BLaER1 (cell line): ENCODE measurements around the gene MRPL10.
A peak's percentile ranks its signal among the peaks of the same experiment; 100 is the strongest.

Source experiments
- H3K27ac ChIP-seq: shearing (Covaris generic); formaldehyde crosslinking; 2 replicates; pipeline ENCODE4 v1.8.1; 2022
- H3K27me3 ChIP-seq: shearing (Covaris generic); formaldehyde crosslinking; 2 replicates; pipeline ENCODE4 v1.8.1; 2022
- H3K36me3 ChIP-seq: shearing (Covaris generic); formaldehyde crosslinking; 2 replicates; pipeline ENCODE4 v1.8.1; 2022
- H3K4me1 ChIP-seq: shearing (Covaris generic); formaldehyde crosslinking; 2 replicates; pipeline ENCODE4 v1.8.1; 2022
- H3K4me2 ChIP-seq: shearing (Covaris generic); formaldehyde crosslinking; 2 replicates; pipeline ENCODE4 v1.8.1; 2022
- H3K4me3 ChIP-seq: shearing (Covaris generic); formaldehyde crosslinking; 2 replicates; pipeline ENCODE4 v1.8.1; 2022
- H3K9ac ChIP-seq: shearing (Covaris generic); formaldehyde crosslinking; 2 replicates; pipeline ENCODE4 v1.8.1; 2022
- H3K9me3 ChIP-seq: shearing (Covaris generic); formaldehyde crosslinking; 2 replicates; pipeline ENCODE4 v1.8.1; 2022
- H4K20me1 ChIP-seq: shearing (Covaris generic); formaldehyde crosslinking; 2 replicates; pipeline ENCODE4 v1.8.1; 2022
- Cebpa-rat ChIP-seq: shearing (Covaris generic); IDR thresholded peaks from 2 replicates; pipeline ENCODE4 v1.8.1; 2022

MRPL10 gene

GRCh38 chr17:47829870-47830269 lies 1.5 kb downstream of the MRPL10 start:
- H3K27me3 ChIP-seq: no peaks in the 10 kb centered on the region
- peaks cover 44% of the 10 kb centered on the region for H3K4me1 ChIP-seq
- no peak overlapping the region for H3K9ac ChIP-seq
- no peak overlapping the region for H3K4me3 ChIP-seq
- H3K4me2 ChIP-seq: peak overlapping the region; percentile 92
- H3K27ac ChIP-seq: no peak overlapping the region
- peaks cover 41% of the 10 kb centered on the region for H3K36me3 ChIP-seq
- TF ChIP-seq Cebpa-rat: no peak
- 0 out of 2 replicates have a peak, but pooled peaks cover 6% of the 10 kb centered on the region for H4K20me1 ChIP-seq
- H3K9me3 ChIP-seq: no peaks in the 10 kb centered on the region

- no peak overlapping the region for H3K4me2 ChIP-seq
- H3K9ac ChIP-seq: no peak overlapping the region
- no peak overlapping the region for H3K4me3 ChIP-seq
- no peak for TF ChIP-seq Cebpa-rat
- H3K36me3 ChIP-seq: peaks cover 67% of the 10 kb centered on the region
- peaks cover 26% of the 10 kb centered on the region for H3K4me1 ChIP-seq
- no peaks in the 10 kb centered on the region; the same call in 1 of the 2 replicates for H4K20me1 ChIP-seq
- H3K9me3 ChIP-seq: no peaks in the 10 kb centered on the region
- no peaks in the 10 kb centered on the region for H3K27me3 ChIP-seq
- H3K27ac ChIP-seq: no peak overlapping the region
Observed at GRCh38 chr17:47823519-47823918, 7.8 kb downstream of the MRPL10 start.

- Histone ChIP-seq H3K4me2 (peak overlapping the region; percentile 91; the same call in 1 of the 2 replicates), H3K9me3 (no peaks in the 10 kb centered on the region), H4K20me1 (no peaks in the 10 kb centered on the region; the same call in 1 of the 2 replicates), H3K27me3 (no peaks in the 10 kb centered on the region), H3K36me3 (peaks cover 67% of the 10 kb centered on the region), H3K4me1 (peaks cover 26% of the 10 kb centered on the region), H3K27ac (peak overlapping the region; percentile 81), H3K4me3 (no peak overlapping the region; the same call in 1 of the 2 replicates), H3K9ac (no peak overlapping the region)
- no peak for TF ChIP-seq Cebpa-rat
Observed at GRCh38 chr17:47822785-47823184, 8.6 kb downstream of the MRPL10 start.

DNA sequence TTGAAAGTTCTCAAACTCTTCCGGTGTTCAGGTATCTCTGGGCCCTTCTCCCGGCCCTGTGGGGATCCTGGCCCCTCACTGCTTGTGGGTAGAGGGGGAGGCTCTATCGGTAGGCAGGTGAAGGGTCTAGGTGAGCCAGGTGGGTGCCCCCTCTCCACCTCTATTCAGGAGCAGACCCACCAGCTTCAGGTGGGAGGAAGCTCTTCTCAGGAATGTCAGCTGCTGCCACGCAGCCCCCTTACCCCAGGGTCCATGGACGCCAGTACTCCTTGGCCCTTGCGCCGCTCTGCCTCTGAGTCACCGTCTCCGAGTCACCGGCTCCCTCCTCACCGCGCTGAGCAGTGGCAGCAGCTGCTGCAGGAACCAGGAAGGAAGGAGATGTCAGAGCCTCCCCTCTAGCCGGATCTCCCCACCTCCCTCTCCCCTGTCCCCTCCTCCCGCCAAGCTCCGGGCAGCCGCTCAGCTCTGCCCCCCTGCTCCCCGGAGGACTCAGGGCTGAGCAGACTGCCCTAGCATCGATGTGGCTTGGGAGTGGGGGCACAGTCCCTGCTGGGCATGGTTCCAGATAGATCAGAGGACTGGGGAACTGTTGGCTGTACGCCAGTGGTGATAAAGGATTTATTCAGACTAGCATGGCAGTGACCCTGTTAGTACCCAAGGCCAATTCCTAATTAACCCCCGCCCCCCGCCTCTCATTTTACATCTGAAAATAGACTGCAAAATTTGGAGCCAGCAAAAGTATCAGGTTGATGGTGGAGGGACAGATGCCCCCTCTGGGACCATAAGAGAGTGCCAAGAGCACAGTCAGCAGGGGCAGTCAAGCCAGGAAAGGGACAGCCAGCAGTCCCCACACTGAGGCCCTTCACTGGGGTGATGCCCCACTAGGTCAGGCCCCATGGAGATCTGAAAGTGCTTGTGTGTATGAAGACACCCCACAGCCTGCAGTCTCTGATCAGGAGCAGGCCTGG lies 9.6 kb downstream of the MRPL10 start, which contains the start of gene OSBPL7:
OSBPL7 (minus strand) TSS at position 371 of the 968 bp plus-strand sequence. CDS start 1,516 bp downstream, outside the sequence.
- peak within 1 kb of the TSS; percentile 81 for H3K27ac ChIP-seq
- H3K4me2 ChIP-seq: peak within 1 kb of the TSS; percentile 91
- peak within 1 kb of the TSS; percentile 88 for H3K4me3 ChIP-seq
- peaks cover 67% of the 10 kb centered on the region for H3K36me3 ChIP-seq
- H3K4me1 ChIP-seq: peaks cover 26% of the 10 kb centered on the region
- no peaks in the 10 kb centered on the region for H3K27me3 ChIP-seq
- no peaks in the 10 kb centered on the region; the same call in 1 of the 2 replicates for H4K20me1 ChIP-seq
- TF ChIP-seq Cebpa-rat: no peak
- H3K9me3 ChIP-seq: no peaks in the 10 kb centered on the region
- H3K9ac ChIP-seq: peak within 1 kb of the TSS; percentile 85

DNA sequence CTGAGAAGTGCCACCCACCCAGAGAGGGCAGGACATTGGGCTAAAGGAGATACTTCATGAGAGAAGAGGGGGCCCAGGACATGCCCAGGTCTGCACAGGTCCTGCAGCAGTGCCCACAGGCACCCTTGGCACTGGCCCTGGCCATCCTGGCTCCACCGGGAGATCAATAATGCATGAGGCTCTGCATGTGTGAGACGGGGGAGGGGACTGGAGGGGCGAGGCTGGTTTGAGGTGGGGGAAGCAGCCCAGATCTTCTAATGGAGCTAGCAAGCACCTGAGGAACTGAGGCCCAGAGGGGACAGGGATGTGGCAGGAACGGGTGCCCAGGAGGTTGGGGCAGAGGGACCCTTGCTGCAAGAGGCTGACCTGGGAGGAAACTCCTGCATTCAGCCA lies 10.3 kb downstream of the MRPL10 start:
- Histone ChIP-seq H3K4me3 (peak overlapping the region; percentile 88), H4K20me1 (no peaks in the 10 kb centered on the region; the same call in 1 of the 2 replicates), H3K27me3 (no peaks in the 10 kb centered on the region), H3K36me3 (peaks cover 67% of the 10 kb centered on the region), H3K4me1 (peaks cover 26% of the 10 kb centered on the region), H3K4me2 (peak overlapping the region; percentile 91), H3K27ac (peak overlapping the region; percentile 81), H3K9me3 (no peaks in the 10 kb centered on the region), H3K9ac (peak overlapping the region; percentile 85)
- TF ChIP-seq Cebpa-rat: no peak

DNA sequence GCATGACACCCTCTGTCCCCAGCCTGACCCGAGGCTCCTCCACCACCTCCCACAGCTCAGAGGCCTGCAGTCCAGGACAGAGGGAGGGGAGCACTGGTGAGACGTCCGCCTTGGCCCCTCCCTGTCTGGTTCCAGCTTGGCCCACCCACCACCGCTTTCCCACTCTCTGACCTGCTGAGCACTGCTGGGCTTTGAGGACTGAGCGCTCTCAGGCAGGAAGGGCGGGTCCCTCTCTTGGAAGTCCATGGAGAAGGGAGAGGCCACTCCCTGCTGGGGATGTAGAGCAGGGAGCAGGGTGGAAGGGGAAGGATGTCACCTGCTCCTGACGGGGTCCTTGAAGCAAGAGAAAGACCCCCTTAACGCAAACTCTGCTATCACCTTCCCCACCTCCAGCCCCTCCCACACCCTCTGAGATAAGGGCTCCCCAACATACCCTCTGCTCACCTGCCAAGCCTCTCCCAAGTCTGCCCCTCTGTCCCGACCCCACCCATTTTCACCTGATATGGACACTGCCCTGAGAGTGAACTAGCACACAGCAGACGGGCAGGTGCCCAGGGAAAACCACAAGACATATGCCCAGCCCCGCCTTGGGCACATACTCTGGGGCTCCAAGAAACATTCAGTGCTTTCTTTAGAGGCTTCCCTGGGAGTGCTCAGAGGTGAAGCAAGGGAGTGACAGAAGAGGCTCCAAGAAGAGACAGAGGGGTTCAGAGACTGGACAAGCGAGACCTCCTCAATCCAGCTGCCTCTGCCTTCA lies 11.1 kb downstream of the MRPL10 start:
- 0 out of 2 replicates have a peak overlapping the region, but pooled peaks have one; percentile 85 for H3K9ac ChIP-seq
- H4K20me1 ChIP-seq: no peaks in the 10 kb centered on the region; the same call in 1 of the 2 replicates
- no peak overlapping the region for H3K27ac ChIP-seq
- no peaks in the 10 kb centered on the region for H3K9me3 ChIP-seq
- no peak for TF ChIP-seq Cebpa-rat
- peaks cover 67% of the 10 kb centered on the region for H3K36me3 ChIP-seq
- peaks cover 26% of the 10 kb centered on the region for H3K4me1 ChIP-seq
- H3K4me3 ChIP-seq: peak overlapping the region; percentile 88; the same call in 1 of the 2 replicates
- no peaks in the 10 kb centered on the region for H3K27me3 ChIP-seq
- peak overlapping the region; percentile 91 for H3K4me2 ChIP-seq

DNA sequence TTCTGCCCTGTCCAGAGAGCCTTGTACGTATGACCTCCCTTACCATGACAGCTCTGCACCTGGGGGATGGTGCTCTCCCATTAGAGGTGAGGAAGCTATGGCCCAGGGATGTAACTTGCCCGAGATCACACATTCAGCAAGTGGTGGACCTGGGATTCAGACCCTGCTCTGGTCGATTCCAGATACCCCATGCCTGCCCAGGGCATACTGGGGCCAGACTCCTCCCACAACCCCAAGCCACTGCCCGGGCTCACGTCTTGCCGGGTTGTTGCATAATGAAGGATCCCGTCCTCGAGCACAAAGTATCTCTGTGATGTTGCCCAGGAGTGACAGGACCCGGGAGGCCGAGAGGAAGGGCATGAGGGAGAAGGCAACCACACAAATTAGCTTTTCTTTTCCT lies 11.9 kb downstream of the MRPL10 start:
- Histone ChIP-seq H4K20me1 (no peaks in the 10 kb centered on the region; the same call in 1 of the 2 replicates), H3K27ac (no peak overlapping the region), H3K36me3 (peaks cover 68% of the 10 kb centered on the region), H3K4me3 (no peak overlapping the region), H3K27me3 (no peaks in the 10 kb centered on the region), H3K9ac (no peak overlapping the region), H3K4me1 (peaks cover 26% of the 10 kb centered on the region), H3K4me2 (no peak overlapping the region), H3K9me3 (no peaks in the 10 kb centered on the region)
- no peak for TF ChIP-seq Cebpa-rat

DNA sequence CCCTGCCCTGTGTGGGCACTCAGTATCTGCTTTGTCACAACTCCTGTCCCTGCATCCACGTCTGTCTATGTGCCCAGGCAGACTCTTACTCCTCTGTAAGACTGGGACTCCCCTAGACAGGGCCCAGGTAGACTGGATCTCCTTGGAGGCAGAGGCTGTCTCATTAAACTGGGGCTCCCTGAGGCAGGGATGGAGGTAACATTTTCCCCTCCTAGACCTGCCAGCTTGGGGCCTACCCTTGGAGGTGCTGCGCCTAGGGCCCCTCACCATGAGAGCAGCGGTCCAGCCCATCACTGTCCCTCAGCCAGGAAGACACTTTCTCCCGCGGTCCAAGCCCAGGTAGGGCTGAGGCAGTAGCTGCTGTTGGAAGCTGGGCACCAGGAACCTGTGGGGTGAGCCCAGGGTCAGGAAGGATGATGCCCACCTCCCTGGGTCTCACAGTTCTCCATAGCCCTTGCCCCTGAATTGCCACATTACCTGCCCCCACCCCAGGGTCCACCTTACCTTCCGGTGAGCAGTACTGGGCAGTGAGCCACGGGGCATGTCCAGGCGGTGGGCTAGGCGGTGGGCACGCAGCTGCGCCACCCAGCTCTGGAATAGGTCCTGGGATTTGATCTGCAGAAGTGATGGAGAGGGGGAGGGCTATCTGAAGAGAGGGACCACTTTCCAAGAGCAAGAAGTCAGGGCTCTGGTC lies 13.2 kb downstream of the MRPL10 start:
- no peaks in the 10 kb centered on the region; the same call in 1 of the 2 replicates for H4K20me1 ChIP-seq
- peaks cover 68% of the 10 kb centered on the region for H3K36me3 ChIP-seq
- H3K4me2 ChIP-seq: no peak overlapping the region
- no peak overlapping the region for H3K9ac ChIP-seq
- no peak overlapping the region for H3K27ac ChIP-seq
- no peak overlapping the region for H3K4me3 ChIP-seq
- peaks cover 26% of the 10 kb centered on the region for H3K4me1 ChIP-seq
- no peak for TF ChIP-seq Cebpa-rat
- no peaks in the 10 kb centered on the region for H3K27me3 ChIP-seq
- no peaks in the 10 kb centered on the region for H3K9me3 ChIP-seq

GRCh38 chr17:47816947-47817346 lies 14.4 kb downstream of the MRPL10 start:
- TF ChIP-seq Cebpa-rat: no peak
- no peak overlapping the region for H3K4me2 ChIP-seq
- no peaks in the 10 kb centered on the region for H3K27me3 ChIP-seq
- no peak overlapping the region for H3K4me3 ChIP-seq
- H3K27ac ChIP-seq: no peak overlapping the region
- peaks cover 77% of the 10 kb centered on the region for H3K36me3 ChIP-seq
- no peaks in the 10 kb centered on the region for H3K9me3 ChIP-seq
- no peak overlapping the region for H3K9ac ChIP-seq
- H3K4me1 ChIP-seq: peaks cover 17% of the 10 kb centered on the region
- H4K20me1 ChIP-seq: peaks cover 7% of the 10 kb centered on the region; the same call in 1 of the 2 replicates
